Measurements from ENCODE around the gene SLC16A13.
A peak's percentile ranks its signal among the peaks of the same experiment; 100 is the strongest.

The SLC16A13 gene

GRCh38 chr17:7019367-7019766 is 16.4 kb upstream of the SLC16A13 start:
- TF ChIP-seq ZNF274 (IDR thresholded peaks at IDR 0.05; ENCODE audit: low read depth, low read length) = no peak
- no peak overlapping the region for H3K4me3 ChIP-seq (ENCODE audit: low read length)

- H3K4me3 ChIP-seq (ENCODE audit: low read length) = no peak overlapping the region
- TF ChIP-seq ZNF274 (IDR thresholded peaks at IDR 0.05; ENCODE audit: low read depth, low read length) = no peak
Observed at GRCh38 chr17:7019839-7020519, 15.8 kb upstream of the SLC16A13 start.

DNA sequence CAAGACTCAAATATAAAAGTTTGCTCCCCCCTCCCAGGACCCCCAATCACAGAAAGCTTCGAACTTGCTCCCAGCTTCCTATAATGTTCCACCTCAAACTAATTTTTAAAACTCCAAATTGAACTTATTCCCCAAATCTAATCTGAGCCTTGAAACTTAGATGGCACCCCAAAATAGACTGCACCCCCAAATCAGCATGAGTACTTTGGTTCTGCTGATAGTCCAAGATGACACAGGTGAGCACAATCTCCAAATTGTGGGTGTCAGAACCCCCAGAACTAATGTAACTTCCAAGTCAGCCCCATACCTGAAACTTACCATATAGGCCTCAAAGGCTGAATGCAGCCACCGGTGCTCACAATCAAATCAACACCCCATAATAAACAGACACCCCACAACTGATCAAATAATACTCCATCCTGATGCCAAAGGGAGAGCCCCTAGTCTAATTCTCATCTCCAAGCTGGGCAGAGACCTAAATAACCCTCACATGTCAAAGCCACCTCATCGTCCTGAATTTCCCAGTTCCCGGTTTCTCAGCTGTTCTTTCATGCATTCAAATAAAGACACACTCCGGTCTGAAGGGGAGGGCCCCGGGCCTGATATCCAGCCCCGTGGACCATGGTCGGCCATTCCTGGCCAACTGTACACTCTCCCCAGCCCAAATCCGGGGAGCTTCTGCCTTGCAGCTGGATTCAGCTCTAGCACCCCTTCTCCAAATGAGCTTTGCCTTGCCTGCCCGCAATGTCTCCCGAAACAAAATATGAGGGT is 14.7 kb upstream of the SLC16A13 start:
- H3K4me3 ChIP-seq (ENCODE audit: low read length) = no peak overlapping the region
- no peak for TF ChIP-seq ZNF274 (IDR thresholded peaks at IDR 0.05; ENCODE audit: low read depth, low read length)

DNA sequence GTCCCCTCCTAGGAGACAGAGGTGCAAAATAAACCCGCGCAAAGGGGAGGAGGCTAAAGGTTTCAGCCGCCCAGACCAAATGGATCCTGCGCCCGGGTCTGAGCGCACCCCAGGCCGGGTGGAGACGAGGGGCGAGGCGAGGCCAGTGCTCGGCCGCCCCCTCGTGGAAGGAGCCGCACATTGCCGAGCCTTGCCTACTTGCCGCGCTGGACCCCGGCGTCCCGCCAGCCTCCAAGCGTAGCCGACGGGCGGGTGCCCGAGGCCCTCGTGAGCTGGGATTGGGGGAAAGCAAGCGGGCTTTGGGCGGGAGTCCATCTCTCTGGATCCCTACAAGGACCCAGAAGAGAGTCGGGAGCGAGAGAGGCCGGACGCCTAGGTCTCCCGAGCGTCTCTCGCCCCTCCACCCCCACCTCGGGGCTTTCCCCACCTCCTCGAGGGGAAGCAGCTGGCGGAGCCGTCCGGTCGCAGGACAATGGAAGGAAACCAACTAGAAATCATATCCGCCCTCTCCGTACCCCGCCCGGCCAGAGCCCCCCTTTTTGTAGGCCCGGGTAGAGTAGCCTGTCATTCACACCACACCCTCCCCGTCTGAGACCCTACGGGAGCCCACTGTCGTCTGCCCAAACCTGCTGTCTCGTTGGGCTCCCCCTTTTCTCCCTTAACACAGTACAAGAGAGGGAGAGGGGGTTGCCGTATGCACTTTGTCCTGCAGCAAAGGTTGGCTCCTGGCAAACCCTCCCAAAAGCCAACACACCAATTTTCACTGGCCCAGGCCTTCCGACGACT is 13.6 kb upstream of the SLC16A13 start:
- H3K4me3 ChIP-seq (ENCODE audit: low read length) = peak overlapping the region; percentile 11; the same call in 1 of the 2 replicates
- TF ChIP-seq ZNF274 (IDR thresholded peaks at IDR 0.05; ENCODE audit: low read depth, low read length) = no peak

DNA sequence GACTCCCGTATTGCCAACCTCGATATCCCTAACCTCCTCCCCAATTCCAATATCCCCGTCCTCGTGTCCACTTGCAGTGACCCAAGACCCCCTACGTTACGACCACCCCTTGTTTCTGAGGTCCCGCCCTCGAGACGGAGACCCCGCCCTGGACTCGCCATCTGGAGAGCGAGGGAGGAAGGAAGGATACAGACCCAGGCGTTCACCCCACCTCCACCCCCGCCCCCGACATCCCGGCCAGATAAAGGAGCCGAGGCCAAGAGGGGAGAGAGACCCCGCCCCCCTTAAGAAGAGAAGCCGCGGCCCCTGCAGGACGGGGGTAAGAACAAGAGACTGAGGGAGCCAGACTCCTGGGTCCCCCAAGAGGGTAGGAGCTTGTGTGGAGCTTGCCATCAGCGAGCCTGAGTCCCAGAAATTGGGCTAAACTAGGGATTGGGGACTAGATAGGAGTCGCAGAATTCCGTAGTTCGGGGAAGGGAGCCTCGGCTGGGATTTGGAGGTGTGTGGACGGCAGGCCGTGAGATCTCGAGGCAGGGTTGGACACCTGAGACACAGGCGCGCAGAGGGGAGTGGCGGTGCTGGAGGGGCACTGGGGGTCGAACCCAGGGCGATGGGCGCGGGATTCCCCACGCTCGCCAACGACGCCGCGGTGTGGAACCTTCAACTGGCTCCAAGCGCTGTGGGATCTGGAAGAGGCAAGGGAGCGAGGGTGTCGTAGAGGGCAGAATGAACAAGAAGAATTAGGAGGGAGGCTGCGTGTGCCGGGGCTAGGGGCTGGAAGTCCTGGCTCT is 12.8 kb upstream of the SLC16A13 start, which contains the start of gene BCL6B:
TSS of gene BCL6B (plus strand) at position 270 of the 791 bp plus-strand sequence. CDS start 622 bp downstream, outside the sequence.
- no peak for TF ChIP-seq ZNF274 (IDR thresholded peaks at IDR 0.05; ENCODE audit: low read depth, low read length)
- H3K4me3 ChIP-seq (ENCODE audit: low read length) = peak within 1 kb of the TSS; percentile 11; the same call in 1 of the 2 replicates

- TF ChIP-seq ZNF274 (IDR thresholded peaks at IDR 0.05; ENCODE audit: low read depth, low read length) = no peak
Observed at GRCh38 chr17:7023576-7024401, 12.0 kb upstream of the SLC16A13 start.

GRCh38 chr17:7024402-7024785 is 11.4 kb upstream of the SLC16A13 start:
- H3K4me3 ChIP-seq (ENCODE audit: low read length) = no peak overlapping the region
- TF ChIP-seq ZNF274 (IDR thresholded peaks at IDR 0.05; ENCODE audit: low read depth, low read length) = no peak

More at GRCh38 chr17:7023576-7024401, 12.0 kb upstream of the SLC16A13 start:
- no peak overlapping the region; the same call in 1 of the 2 replicates for H3K4me3 ChIP-seq (ENCODE audit: low read length)

DNA sequence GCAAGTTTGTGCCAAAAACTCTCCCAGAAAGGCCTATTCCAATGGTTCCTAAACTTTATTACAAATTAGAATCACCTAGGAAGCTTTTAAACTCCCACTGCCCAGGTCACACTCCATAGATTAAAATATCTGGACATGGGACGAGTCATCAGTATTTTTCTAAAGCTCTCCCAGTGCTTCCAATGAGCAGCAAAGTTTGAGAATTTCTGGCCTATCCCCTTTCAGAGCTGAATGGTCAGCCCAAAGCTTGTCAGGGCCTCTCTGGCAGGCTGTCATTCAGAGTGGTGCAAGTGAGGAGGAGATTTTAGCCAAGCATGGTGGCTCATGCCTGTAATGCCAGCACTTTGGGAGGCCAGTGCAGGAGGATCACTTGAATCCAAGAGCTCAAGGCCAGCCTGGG is 10.6 kb upstream of the SLC16A13 start:
- no peak overlapping the region for H3K4me3 ChIP-seq (ENCODE audit: low read length)
- TF ChIP-seq ZNF274 (IDR thresholded peaks at IDR 0.05; ENCODE audit: low read depth, low read length) = no peak

DNA sequence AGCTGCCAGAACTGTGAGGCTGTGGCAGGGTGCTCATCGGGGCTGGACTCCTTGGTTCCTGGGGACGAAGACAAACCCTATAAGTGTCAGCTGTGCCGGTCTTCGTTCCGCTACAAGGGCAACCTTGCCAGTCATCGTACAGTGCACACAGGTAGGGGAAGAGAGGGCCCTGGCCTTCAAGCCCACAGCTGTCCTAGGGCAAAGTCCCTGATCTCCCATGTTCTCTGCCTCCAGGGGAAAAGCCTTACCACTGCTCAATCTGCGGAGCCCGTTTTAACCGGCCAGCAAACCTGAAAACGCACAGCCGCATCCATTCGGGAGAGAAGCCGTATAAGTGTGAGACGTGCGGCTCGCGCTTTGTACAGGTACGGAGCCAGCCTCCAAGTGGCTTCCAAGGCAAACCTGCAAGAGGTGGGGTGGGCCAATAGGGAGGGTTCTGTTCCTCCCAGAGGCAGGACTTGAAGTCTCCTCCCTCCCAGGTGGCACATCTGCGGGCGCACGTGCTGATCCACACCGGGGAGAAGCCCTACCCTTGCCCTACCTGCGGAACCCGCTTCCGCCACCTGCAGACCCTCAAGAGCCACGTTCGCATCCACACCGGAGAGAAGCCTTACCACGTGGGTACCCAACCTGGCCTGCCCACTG is 9.2 kb upstream of the SLC16A13 start:
- no peak overlapping the region for H3K4me3 ChIP-seq (ENCODE audit: low read length)
- no peak for TF ChIP-seq ZNF274 (IDR thresholded peaks at IDR 0.05; ENCODE audit: low read depth, low read length)

- no peak overlapping the region for H3K4me3 ChIP-seq (ENCODE audit: low read length)
- no peak for TF ChIP-seq ZNF274 (IDR thresholded peaks at IDR 0.05; ENCODE audit: low read depth, low read length)
Observed at GRCh38 chr17:7027335-7027734, 8.5 kb upstream of the SLC16A13 start.

GRCh38 chr17:7029096-7029495 is 6.7 kb upstream of the SLC16A13 start:
- TF ChIP-seq ZNF274 (IDR thresholded peaks at IDR 0.05; ENCODE audit: low read depth, low read length) = no peak
- H3K4me3 ChIP-seq (ENCODE audit: low read length) = no peak overlapping the region

GRCh38 chr17:7029659-7030058 is 6.2 kb upstream of the SLC16A13 start:
- no peak for TF ChIP-seq ZNF274 (IDR thresholded peaks at IDR 0.05; ENCODE audit: low read depth, low read length)
- no peak overlapping the region; the same call in 1 of the 2 replicates for H3K4me3 ChIP-seq (ENCODE audit: low read length)
